NCI-H2029 treated with DMSO at 0.1 percent for 48 hours (cell line): Measurements from ENCODE around the gene DDX4.
A peak's percentile ranks its signal among the peaks of the same experiment; 100 is the strongest.
"Not testable (repeated sequence)": the region's sequence is repeated elsewhere in the genome, so short reads cannot be mapped to it uniquely, and the experiment has no call there.

Source experiments
- DNase-seq: peaks from one replicate; lab custom pipeline; 2025; lab: John Stamatoyannopoulos, UW

Gene DDX4

DNA sequence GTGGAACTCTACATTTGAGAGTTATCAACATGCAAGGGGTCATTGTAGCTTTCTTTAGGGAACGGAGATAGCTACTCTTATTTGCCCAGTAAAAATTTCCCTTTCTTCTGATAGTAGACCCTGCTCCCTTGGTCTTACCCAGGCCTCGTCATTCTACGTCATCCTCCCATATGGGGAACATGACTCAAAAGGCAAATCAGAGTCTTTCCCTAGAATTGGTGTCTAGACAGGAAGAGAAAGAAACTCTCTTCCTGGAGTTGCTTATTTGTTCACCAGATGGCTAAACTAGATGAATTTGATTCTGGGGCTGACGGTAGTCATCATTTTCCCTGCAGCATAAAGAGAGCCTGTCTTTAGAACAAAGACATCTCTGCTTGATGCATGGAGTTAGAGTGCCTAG is 13.6 kb upstream of the DDX4 start:
- no peak for DNase-seq

DNA sequence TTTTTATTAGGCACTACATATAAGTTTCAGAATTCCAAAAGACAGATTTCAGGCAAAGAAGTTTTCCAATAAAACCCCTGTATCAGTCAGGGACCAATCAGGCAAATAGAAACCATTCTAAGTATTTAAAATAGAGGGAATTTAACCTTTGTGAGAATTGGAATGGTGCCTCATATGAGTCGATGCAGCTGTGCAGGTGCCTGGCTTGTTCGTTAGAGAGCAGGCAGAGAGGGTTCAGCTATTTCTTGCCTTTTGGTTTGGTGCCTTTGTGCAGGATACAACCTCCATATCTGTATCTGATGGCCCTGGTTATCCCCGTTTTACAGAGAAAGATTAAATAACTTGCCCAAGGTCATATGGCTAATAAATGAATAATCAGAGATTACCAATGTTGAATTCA is 6.0 kb upstream of the DDX4 start:
- no peak for DNase-seq

DNA sequence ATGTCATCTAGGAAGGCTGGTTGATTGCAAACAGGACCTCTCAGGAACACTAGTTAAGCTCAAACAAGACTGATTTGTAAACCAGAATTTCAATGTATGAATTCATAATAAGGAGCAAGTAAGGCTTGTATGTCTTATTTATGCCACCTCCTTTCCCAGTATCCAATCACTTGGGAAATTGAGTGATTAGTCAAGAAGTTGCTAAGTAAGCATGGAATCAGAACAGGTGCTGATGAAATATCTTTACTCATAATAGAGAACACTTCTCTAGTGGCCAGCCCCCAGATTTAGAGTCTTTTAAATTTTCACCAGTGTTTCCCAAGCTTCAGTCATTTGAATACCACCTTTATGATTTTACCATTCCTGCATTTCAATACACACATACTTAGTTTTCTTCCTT is 5.3 kb upstream of the DDX4 start:
- DNase-seq: no peak

DNA sequence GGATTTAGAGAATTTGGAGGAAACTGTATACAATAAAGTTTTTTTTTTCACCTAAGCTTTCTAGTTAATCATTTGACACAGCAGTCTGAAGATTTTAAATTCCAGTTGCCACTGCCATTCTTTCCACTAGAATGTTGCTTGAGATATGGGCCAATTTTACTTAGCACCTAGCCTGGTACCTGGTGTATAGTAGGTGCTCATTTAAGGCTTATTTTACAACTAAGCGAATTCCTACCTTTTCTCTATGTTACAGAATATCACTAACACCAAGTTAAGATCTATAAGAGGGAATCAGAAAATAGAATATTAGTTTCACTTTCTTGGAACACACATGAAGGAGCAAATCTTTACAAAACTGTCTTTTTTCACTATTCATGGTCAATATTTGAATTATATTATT is 3.2 kb upstream of the DDX4 start:
- no peak for DNase-seq

DNA sequence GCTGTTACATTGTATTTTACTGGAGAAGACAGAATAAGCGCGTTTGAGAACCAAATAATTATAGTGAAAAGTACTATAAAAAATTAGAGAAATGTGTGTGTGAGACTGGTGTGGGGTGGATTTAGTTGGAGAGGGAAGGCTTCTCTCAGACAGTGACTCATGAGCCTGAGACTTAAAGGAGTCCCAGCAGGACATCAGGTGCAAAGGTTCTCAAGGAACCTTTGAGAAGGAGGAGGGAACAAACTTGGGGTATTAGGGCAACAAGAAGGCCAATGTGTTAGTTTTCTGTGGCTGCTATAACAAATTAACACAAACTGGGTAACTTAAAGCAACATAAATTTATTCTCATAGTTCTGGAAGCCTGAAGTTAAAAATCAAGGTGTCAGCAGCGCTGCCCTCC is 4.9 kb downstream of the DDX4 start:
- DNase-seq: no peak

DNA sequence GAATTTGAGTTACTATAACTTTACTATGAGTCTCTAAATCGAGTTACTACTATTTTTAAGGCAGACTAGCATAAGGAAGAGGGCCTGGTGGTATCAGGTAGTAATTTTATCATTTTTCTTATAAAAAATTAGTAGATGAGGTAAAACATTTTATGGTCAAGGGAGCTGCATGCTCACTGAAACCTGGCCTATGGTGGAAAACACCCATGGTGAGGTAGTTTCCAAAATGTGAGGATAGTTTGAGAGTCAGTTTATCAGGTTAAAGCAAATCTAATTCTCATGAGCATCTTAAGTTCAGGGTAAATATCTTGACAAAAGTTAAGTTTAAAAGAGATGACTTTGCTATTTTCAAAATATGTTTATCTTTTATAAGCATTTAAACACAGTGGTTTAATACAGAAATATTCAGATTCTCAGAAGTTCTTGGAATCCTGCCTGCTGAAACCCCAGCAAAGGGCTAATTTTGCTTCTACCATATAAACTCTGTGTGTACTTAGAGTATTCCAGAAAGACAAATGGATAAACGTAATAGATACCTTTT is 10.0 kb downstream of the DDX4 start:
- no peak for DNase-seq

DNA sequence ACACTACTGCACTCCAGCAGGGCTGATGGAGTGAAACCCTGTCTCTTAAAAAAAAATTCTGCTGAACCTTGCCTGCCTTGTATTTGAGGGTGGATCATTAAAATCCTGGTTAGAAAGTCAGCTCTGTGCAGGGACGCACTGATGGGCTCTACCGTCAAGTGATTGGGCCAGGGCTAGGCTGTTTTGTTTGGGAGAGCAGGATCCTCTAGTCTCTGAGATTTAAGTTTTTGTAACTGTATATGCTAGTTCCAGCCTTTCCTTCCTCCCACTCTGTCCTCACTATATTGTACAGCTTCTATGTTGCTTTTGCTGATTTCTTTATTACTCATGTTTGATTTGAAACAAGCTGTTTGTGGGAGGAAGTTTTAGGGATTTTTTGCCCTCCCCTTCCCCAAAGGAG is 11.5 kb downstream of the DDX4 start:
- DNase-seq: no peak

DNA sequence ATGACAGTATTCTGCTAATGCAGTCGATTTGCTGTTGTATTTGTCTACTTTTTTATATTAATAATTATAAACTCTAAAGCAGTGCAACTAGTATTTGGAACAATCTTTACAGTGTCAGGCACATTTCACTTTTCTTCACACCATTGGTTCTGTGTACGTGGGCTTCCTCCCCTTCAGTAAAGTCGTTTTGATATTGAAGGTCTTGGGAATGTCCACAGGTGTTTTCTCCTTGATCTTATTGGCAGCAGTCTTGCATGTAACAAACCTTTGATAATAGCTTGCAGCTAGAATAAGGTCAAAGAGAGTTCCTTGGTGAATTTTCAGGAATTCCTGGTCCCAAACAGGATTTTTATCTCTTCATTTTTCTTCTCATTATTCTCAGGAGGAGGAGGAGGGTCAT is 12.2 kb downstream of the DDX4 start:
- no peak for DNase-seq

DNA sequence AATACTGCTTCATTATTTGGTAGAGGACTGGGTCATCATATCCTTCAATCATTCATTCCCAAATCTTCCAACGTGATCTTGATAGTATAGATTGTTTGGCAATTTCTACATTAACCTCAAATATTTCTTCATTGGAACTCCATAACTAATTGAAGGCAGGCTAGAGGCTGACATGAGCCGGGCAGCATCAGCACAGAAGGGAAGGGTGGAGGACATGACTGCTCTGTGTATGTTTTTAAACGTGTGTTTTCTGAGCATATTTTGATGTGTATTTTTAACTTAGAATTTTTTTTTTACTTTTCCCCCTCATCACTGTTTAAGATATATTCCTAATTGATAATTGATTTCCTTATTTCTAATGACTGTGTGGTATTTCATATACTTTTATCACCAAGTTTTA is 12.6 kb downstream of the DDX4 start:
- no peak for DNase-seq

DNA sequence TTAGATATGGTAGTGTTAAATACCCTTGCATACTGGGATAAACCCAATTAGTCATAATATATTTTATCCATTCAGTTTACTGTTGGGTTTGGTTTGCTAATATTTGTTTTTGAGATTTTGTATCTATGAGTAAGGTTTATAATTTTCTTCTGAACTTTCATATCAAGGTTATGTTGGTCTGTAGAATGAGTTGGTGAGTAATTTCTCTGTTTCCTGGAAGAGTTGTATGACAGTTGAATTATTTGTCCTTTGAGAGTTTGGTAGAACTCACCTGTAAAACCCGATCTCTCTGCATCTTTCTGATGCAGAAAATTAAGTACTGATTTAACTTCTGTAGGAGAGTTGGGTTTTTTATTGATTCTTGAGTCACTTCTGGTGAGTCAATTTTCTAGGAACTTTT is 20.4 kb downstream of the DDX4 start:
- no peak for DNase-seq

DNA sequence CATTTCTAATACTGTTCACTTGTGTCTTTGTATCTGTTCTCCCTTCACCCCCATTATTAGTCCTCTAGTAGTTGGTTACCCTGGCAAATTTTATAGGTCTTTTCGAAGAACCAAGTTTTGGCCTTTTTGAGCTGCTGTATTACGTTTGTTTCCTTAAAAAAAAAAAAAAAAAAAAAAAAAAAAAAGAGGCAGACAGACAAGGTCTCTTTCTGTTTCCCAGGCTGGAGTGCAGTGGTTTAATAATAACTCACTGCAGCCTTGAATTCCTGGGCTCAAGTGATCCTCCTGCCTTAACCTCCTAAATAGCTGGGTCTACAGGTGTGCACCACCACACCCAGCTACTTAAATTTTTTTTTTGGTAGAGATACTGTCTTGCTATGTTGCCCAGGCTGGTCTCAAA is 20.9 kb downstream of the DDX4 start:
- no peak for DNase-seq

DNA sequence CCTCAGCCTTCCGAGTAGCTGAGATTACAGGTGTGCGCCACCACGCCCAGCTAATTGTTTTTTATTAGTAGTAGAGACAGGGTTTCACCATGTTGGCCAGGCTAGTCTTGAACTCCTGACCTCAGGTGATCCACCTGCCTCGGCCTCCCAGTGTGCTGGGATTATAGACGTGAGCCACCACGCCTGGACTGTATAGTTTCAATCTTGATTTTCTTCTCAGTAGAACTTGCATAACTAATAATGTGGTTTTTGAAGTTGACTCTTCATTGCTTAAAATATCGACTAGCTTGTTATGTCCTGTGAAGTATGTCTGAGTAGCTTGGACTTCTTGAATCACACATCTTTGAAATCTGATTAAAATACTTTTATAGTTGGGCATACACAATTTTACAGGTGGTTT is 23.9 kb downstream of the DDX4 start:
- not testable (repeated sequence) for DNase-seq

DNA sequence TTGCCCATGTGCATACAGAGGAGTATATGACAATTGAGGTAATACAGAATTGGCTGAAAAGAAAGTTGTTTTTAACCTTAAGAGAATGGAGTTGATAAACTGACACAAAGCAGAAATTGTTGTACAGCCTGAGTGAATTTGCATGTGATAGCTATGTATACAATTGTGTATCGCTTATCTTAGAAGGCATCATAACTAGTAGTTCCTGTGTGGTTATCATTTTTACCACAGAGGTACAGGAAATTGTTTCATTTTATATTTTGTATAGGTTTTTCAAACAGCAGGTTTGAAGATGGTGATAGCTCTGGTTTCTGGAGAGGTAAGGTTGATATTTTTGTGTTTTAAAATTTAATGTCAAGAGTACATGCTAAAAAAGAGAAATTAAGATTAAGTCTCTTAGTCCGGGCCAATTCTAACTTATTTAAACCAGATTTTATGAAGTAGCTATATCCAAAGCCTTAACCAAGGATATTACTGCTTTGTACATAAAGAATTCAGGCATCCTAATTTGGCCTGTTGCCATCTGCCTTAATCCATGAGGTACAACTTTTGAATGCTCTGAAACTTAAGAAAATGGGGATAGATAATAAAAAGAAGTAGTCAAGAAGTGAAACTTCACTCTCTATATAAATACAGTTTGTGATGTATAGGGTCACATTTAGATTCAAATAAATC is 26.0 kb downstream of the DDX4 start:
- no peak for DNase-seq

DNA sequence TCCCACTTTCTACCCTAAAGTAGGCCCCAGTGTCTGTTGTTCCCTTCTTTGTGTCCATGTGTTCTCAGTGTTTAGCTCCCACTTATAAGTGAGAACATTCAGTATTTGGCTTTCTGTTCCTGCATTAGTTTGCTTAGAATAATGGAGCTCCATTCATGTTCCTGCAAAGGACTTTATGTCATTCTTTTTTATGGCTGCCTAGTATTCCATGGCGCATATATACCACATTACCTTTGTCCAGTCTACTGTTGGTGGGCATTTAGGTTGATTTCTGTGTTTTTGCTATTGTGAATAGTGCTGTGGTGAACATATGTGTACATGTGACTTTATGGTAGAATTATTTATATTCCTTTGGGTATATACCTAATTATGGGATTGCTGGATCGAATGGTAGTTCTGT is 30.4 kb downstream of the DDX4 start:
- DNase-seq: no peak

DNA sequence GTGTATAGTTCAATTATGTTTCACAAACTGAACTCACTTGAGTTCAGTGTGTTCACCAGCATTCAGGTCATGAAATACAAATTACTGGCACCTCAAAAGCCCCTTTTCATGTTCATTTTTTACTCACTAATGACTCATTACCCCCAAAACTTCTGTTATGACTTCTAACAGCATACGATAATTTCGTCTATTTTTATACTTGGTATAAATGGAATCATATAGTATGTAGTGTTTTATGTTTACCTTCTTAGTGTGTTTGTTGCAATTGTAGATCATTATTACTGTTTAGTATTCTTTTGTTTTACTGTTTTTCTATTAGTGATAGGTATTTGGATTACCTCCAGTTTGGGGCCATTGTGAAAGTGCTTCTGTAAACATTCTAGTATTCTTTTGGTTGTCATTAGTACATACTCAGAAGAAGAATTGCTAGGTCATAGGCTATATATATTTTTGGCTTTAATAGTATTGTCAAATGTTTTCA is 33.4 kb downstream of the DDX4 start:
- peak; percentile 0 for DNase-seq

DNA sequence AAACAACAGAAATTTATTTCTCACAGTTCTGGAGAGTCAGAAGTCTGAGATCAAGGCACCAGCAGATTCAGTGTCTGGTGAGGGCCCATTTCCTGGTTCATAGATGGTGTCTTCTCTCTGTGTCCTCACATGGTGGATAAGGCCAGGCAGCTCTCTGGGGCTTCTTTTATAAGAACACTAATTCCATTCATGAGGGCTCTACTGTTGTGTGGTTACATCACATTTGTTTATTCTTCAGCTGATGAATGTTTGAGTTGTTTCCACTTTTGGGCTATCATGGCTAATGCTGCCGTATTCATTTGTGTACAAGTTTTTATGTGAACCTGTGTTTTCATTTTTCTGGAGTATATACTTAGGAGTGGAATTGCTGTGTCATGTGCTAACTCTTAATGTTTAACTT is 35.2 kb downstream of the DDX4 start:
- DNase-seq: peak; percentile 89

DNA sequence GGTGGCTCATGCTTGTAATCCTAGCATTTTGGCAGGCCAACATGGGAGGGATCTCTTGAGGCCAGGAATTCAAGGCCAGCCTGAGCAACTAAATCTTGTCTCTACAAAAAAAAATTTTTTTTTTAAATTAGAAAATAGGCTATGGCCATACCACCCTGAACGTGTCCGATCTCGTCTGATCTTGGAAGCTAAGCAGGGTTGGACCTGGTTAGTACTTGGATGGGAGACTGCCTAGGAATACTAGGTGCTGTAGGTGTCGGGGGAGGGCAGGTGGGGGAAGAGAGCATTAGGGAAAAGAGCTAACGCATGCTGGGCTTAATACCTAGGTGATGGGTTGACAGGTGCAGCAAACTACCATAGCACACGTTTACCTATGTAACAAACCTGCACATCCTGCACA is 39.5 kb downstream of the DDX4 start:
- no peak for DNase-seq

DNA sequence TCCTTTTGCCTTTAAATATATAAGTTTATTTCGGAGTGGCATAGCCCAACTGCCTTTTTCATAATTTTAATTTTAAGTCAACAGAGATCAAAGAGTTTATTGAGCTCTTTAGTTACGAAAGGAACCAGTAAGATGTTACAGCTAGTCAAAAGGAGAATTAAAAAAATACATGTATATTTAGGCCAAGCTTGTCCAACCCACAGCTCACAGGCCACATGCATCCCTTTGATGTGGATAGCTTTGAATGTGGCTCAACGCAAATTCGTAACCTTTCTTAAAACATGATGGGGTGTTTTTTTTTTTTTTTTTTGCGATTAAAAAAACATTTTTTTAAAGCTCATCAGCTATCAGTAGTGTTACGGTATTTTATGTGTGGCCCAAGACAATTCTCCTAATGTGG is 63.1 kb downstream of the DDX4 start:
- no peak for DNase-seq

DNA sequence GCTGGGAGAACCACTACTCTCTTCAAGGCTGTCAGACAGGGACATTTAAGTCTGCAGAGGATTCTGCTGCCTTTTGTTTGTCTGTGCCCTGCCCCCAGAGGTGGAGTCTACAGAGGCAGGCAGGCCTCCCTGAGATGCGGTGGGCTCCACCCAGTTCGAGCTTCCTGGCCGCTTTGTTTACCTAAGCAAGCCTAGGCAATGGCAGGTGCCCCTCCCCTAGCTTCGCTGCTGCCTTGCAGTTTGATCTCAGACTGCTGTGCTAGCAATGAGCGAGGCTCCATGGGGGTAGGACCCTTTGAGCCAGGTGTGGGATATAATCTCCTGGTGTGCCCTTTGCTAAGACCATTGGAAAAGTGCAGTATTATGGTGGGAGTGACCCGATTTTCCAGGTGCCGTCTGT is 71.0 kb downstream of the DDX4 start:
- DNase-seq: not testable (repeated sequence)

DNA sequence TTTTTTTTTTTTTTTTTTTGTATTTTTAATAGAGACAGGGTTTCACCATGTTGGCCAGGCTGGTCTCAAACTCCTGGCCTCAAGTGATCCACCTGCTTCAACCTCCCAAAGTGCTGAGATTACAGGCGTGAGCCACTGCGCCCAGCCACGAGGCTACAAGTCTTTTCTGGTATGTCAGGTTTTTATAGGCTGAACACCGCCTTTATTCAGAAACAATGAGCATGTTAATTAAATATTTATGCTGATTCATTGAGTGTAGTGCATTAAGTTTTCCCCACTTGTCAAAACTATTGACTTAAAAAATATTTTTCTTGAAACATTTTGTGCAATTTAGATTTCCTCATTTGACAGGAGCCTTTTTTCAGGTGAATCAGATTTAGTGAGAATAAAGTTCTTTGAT is 78.1 kb downstream of the DDX4 start:
- not testable (repeated sequence) for DNase-seq

DNA sequence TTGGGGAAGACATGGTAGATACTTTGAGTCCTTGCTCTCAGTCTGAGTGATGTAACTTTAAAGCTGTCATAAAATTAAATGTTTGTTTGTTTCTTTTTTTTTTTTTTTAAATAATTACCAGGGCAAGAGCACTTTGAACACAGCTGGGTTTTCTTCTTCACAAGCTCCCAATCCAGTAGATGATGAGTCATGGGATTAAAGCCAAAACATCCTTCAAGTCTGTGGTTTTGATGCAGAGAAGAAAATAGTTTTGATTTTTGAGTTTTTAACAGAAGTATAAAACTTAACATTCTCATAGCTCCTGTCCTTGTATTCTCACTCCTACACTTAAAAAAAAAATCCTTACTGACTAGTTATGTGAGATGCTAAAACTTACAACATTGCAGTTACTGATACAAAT is 78.5 kb downstream of the DDX4 start:
- no peak for DNase-seq

DNA sequence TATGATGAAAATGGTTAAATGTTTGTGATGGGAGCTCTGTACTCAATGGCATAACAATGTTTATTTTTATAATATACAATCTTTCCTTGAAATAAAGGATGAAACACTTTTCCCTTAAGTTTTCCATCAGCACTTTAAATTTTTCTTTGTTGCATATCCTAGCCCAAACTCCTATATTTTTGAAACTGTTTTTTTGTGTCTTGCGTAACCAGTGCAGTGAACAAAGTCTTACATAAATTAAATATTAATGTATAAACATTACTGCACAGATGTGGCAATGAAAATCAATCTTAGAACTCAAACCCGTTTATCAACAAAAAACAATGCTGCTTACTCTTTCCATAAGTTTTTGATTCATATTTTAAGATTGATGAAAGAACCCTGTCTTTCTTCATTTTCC is 79.2 kb downstream of the DDX4 start:
- no peak for DNase-seq

DNA sequence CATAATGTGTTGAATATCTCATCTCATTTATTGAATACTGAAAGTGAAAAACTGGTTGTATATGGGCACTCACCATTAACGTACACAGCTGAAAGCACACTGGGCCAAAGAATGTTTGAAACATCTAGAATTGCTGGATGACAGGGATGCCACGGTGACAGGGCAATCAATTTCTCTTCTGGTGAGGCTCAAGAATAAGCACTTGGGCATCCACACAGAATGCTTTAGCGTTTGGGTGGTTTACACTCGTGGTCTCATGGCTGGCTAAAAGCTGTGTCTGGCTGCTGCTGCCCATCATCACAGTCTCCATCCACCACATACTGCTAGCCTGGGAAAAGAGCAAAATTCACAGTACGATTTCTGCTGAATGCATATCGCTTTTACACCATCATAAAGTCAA is 82.6 kb downstream of the DDX4 start:
- DNase-seq: no peak
